Stimulated activated CD8-positive, alpha-beta memory T cell treated with anti-CD3 and anti-CD28 coated beads, Interleukin-7, amount 100 ng/mL, for 4 hours (primary cell): ENCODE data around the gene USP17L19.
"Not testable (repeated sequence)": the region's sequence is repeated elsewhere in the genome, so short reads cannot be mapped to it uniquely, and the experiment has no call there.

Experiments
- DNase-seq, 2 donors: peaks; one replicate each; pipeline ENCODE4 v3.0.0-alpha.2; 2020; ENCODE audit warnings: low read depth in 2 of 2

USP17L19 gene, protein sequence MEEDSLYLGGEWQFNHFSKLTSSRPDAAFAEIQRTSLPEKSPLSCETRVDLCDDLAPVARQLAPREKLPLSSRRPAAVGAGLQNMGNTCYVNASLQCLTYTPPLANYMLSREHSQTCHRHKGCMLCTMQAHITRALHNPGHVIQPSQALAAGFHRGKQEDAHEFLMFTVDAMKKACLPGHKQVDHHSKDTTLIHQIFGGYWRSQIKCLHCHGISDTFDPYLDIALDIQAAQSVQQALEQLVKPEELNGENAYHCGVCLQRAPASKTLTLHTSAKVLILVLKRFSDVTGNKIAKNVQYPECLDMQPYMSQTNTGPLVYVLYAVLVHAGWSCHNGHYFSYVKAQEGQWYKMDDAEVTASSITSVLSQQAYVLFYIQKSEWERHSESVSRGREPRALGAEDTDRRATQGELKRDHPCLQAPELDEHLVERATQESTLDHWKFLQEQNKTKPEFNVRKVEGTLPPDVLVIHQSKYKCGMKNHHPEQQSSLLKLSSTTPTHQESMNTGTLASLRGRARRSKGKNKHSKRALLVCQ

DNA sequence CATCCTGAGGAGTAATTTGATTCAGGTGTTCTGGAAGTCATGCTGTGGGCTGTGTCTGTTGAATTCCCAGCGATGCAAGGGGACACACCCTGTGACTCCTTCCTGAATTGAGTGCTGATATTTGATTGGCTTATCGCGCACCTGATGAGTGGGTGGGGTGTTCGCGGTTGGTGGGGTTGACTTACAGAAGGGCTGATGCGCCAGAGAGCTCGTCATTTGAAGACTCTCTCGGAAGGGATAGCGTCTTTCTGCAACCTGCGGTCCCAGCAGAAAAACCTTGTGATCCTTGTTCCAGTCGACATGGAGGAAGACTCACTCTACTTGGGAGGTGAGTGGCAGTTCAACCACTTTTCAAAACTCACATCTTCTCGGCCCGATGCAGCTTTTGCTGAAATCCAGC is at the start of gene USP17L19:
Gene USP17L19 (plus strand): TSS at position 301 of the 400 bp plus-strand sequence. CDS start 0 bp downstream, at position 301.
- not testable (repeated sequence) for DNase-seq

- not testable (repeated sequence) for DNase-seq
Observed at GRCh38 chr4:9210357-9210756, 42.8 kb upstream of the USP17L19 start, which contains the start of gene USP17L10. USP17L10 (plus strand) TSS chr4:9210657; CDS start chr4:9210657, 0 bp downstream.

- DNase-seq: not testable (repeated sequence)
Observed at GRCh38 chr4:9214701-9215100, 38.5 kb upstream of the USP17L19 start.

DNA sequence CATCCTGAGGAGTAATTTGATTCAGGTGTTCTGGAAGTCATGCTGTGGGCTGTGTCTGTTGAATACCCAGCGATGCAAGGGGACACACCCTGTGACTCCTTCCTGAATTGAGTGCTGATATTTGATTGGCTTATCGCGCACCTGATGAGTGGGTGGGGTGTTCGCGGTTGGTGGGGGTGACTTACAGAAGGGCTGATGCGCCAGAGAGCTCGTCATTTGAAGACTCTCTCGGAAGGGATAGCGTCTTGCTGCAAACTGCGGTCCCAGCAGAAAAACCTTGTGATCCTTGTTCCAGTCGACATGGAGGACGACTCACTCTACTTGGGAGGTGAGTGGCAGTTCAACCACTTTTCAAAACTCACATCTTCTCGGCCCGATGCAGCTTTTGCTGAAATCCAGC is 38.1 kb upstream of the USP17L19 start, which contains the start of gene USP17L11:
Gene USP17L11 (plus strand): TSS at position 301 of the 400 bp plus-strand sequence. CDS start 0 bp downstream, at position 301.
- not testable (repeated sequence) for DNase-seq

DNA sequence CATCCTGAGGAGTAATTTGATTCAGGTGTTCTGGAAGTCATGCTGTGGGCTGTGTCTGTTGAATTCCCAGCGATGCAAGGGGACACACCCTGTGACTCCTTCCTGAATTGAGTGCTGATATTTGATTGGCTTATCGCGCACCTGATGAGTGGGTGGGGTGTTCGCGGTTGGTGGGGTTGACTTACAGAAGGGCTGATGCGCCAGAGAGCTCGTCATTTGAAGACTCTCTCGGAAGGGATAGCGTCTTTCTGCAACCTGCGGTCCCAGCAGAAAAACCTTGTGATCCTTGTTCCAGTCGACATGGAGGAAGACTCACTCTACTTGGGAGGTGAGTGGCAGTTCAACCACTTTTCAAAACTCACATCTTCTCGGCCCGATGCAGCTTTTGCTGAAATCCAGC is 33.3 kb upstream of the USP17L19 start, which contains the start of gene USP17L12:
Gene USP17L12 (plus strand): TSS at position 301 of the 400 bp plus-strand sequence. CDS start 0 bp downstream, at position 301.
- not testable (repeated sequence) for DNase-seq

- not testable (repeated sequence) for DNase-seq
Observed at GRCh38 chr4:9224596-9224995, 28.6 kb upstream of the USP17L19 start, which contains the start of gene USP17L13. USP17L13 (plus strand) TSS chr4:9224896; CDS start chr4:9224896, 0 bp downstream.

GRCh38 chr4:9230249-9230648 is 22.9 kb upstream of the USP17L19 start:
- not testable (repeated sequence) for DNase-seq

DNA sequence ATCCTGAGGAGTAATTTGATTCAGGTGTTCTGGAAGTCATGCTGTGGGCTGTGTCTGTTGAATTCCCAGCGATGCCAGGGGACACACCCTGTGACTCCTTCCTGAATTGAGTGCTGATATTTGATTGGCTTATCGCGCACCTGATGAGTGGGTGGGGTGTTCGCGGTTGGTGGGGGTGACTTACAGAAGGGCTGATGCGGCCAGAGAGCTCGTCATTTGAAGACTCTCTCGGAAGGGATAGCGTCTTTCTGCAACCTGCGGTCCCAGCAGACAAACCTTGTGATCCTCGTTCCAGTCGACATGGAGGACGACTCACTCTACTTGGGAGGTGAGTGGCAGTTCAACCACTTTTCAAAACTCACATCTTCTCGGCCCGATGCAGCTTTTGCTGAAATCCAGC is 19.1 kb upstream of the USP17L19 start, which contains the start of gene USP17L15:
Gene USP17L15 (plus strand): TSS at position 301 of the 400 bp plus-strand sequence. CDS start 0 bp downstream, at position 301.
- DNase-seq: not testable (repeated sequence)

GRCh38 chr4:9238461-9238860 is 14.7 kb upstream of the USP17L19 start:
- DNase-seq: not testable (repeated sequence)

GRCh38 chr4:9243579-9243978 is 9.6 kb upstream of the USP17L19 start, which contains the start of gene USP17L17:
USP17L17 (plus strand) TSS chr4:9243879; CDS start chr4:9243879, 0 bp downstream.
- not testable (repeated sequence) for DNase-seq

GRCh38 chr4:9247953-9248680 is 5.1 kb upstream of the USP17L19 start, which contains the start of gene USP17L18:
USP17L18 (plus strand) TSS chr4:9248630; CDS start chr4:9248630, 0 bp downstream.
- DNase-seq: not testable (repeated sequence)

- DNase-seq: not testable (repeated sequence)
Observed at GRCh38 chr4:9257824-9258223, 4.6 kb downstream of the USP17L19 start, which contains the start of gene USP17L20. USP17L20 (plus strand) TSS chr4:9258124; CDS start chr4:9258124, 0 bp downstream.

GRCh38 chr4:9262572-9262971 is 9.4 kb downstream of the USP17L19 start, which contains the start of gene USP17L21:
USP17L21 (plus strand) TSS chr4:9262872; CDS start chr4:9262872, 0 bp downstream.
- not testable (repeated sequence) for DNase-seq

DNA sequence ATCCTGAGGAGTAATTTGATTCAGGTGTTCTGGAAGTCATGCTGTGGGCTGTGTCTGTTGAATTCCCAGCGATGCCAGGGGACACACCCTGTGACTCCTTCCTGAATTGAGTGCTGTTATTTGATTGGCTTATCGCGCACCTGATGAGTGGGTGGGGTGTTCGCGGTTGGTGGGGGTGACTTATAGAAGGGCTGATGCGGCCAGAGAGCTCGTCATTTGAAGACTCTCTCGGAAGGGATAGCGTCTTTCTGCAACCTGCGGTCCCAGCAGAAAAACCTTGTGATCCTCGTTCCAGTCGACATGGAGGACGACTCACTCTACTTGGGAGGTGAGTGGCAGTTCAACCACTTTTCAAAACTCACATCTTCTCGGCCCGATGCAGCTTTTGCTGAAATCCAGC is 14.1 kb downstream of the USP17L19 start, which contains the start of gene USP17L22:
Gene USP17L22 (plus strand): TSS at position 301 of the 400 bp plus-strand sequence. CDS start 0 bp downstream, at position 301.
- not testable (repeated sequence) for DNase-seq

DNA sequence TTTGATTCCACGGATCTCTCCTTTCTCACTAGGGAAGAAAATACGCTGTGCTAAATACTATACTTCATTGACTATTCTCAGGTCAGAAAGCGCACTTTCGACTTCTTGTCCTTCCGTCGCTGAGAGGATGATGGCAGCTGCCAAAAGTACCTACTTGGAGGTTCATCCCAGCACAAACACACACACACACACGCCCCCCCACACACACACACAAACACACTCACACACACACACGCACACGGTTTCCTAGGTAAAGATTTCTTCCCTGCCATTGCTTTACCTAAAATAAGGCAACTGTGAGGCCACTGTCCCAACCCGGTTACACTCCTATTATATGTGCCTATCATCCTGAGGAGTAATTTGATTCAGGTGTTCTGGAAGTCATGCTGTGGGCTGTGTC is 18.5 kb downstream of the USP17L19 start:
- DNase-seq: not testable (repeated sequence)
